ENCODE data around the gene GNAQ.
"Not testable (repeated sequence)": the region's sequence is repeated elsewhere in the genome, so short reads cannot be mapped to it uniquely, and the experiment has no call there.

GRCh38 chr9:77860953-77861352 is 170.7 kb downstream of the GNAQ start:
- not testable (repeated sequence) for TF ChIP-seq POLR2A, CTCF (IDR thresholded peaks at IDR 0.05)
